Hepatocyte (in vitro differentiated cells): ENCODE data around the gene LTF.

Source experiments
- CTCF ChIP-seq: fragments of 200-600 bp; sonication (generic); IDR thresholded peaks from 2 replicates; pipeline ENCODE4 v1.5.1; 2016; ENCODE audit warnings: antibody characterized with exemption, mild to moderate bottlenecking; ENCODE audit not compliant: poor library complexity
- EZH2 ChIP-seq: fragments of 200-600 bp; sonication (generic); IDR thresholded peaks from 2 replicates; pipeline ENCODE4 v1.6.1; 2016; ENCODE audit warnings: antibody characterized with exemption, mild to moderate bottlenecking, borderline replicate concordance

DNA sequence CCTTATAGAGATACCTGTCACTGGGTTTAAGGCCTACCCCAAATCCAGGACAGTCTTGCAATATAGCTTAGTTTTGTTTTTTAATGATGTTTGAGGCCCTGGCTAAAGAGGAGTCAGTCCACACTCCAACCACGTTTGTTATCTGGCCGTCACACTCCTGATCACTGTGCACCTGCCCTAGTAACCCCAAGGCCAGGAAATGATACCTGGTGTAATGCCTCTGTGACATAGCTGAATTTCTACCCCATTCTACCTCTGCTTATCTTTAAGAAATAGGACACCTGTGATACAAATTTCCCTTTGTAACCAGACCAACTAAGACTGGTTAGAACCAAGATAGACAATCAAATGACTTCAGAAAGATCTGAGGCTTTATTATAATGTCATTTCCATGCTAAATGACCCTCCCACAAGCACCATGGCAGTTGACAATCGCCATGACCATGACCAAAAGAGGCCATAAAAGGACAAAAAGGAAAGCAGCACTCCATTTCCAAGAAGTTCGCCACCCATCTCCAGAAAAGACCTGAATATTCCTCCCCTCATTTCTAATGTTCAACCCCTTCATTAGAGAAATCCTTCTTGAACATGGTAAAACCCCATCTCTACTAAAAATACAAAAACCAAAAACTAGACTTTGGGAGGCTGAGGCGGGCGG lies 28.3 kb upstream of the LTF start:
- no peak for TF ChIP-seq CTCF
- TF ChIP-seq EZH2: no peak
